Endothelial cell of umbilical vein (primary cell): ENCODE results near the gene TACSTD2. TPM values are rescaled to one million over a fixed set of nuclear protein-coding genes. Genes with fewer than 3 reads are reported as not detected.

Source experiments
- BruUV-seq: library from RNA; stranded (reverse); fragments of 400-500 nt; replicated peaks from 2 replicates; lab custom pipeline; 2021; lab: Mats Ljungman, UMichigan
- CTCF ChIA-PET: fragments of 300-600, 350-600 bp; sonication (Branson Sonifier 250); formaldehyde crosslinking; loops from one replicate; lab custom pipeline; 2021; ENCODE audit warnings: antibody characterized with exemption, inconsistent platforms; lab: Charles Lee
- POLR2A ChIA-PET: fragments of 300-600, 350-600 bp; sonication (Branson Sonifier 250); formaldehyde crosslinking; loops from one replicate; lab custom pipeline; 2021; ENCODE audit warnings: antibody characterized with exemption, inconsistent platforms; lab: Charles Lee
- DNase-seq: peaks from one replicate; pipeline ENCODE4 v3.0.0-alpha.2; 2011; ENCODE audit warnings: low read depth, low spot score
- FAIRE-seq: peaks from 2 replicates; lab custom pipeline; 2011; peaks lifted over from hg19 to GRCh38; lab: Jason Lieb, UNC
- H2AFZ ChIP-seq: 2 replicates; pipeline ENCODE4 v1.6.0; 2012; ENCODE audit warnings: low read depth, low read length, control low read depth, inconsistent platforms
- H3K27ac ChIP-seq: 2 replicates; pipeline ENCODE4 v1.5.1; 2011; ENCODE audit warnings: low read depth, mild to moderate bottlenecking, control low read depth, low read length, moderate library complexity; ENCODE audit not compliant: insufficient read depth
- H3K27me3 ChIP-seq, 2 experiments: 2 replicates each; pipeline versions ENCODE4 v1.6.0 to v1.6.1; 2011; ENCODE audit warnings: low read length in 2 of 2, mixed read lengths in 1 of 2; ENCODE audit not compliant: control insufficient read depth in 2 of 2, insufficient read depth in 2 of 2
- H3K36me3 ChIP-seq, 2 experiments: 2 replicates in 1 of 2; 3 replicates in 1 of 2; pipeline ENCODE4 v1.5.1; 2011; ENCODE audit warnings: low read length in 2 of 2, mild to moderate bottlenecking in 1 of 2, moderate library complexity in 1 of 2; ENCODE audit not compliant: control insufficient read depth in 2 of 2, insufficient read depth in 2 of 2; ENCODE audit errors: extremely low read depth in 1 of 2
- H3K4me1 ChIP-seq: 3 replicates; pipeline ENCODE4 v1.5.1; 2011; ENCODE audit warnings: mild to moderate bottlenecking, low read length; ENCODE audit not compliant: control insufficient read depth, insufficient read depth; ENCODE audit errors: extremely low read depth
- H3K4me2 ChIP-seq: 2 replicates; pipeline ENCODE4 v1.6.1; 2011; ENCODE audit warnings: low read length, control low read depth, mixed read lengths; ENCODE audit not compliant: insufficient read depth
- H3K4me3 ChIP-seq, 3 experiments: fragments of 200-600 bp in 1 of 3; sonication (generic), shearing (Covaris generic) in 1 of 3; replicated peaks in 1 of 3; 2 replicates each; pipeline ENCODE4 v1.5.1; 2011 to 2016; ENCODE audit warnings: control low read depth in 3 of 3, low read length in 3 of 3, mild to moderate bottlenecking in 2 of 3, inconsistent platforms in 1 of 3, low read depth in 1 of 3, moderate library complexity in 1 of 3; ENCODE audit not compliant: insufficient read depth in 1 of 3
- H3K79me2 ChIP-seq: 2 replicates; pipeline ENCODE4 v1.6.0; 2012; ENCODE audit warnings: low read length, inconsistent platforms; ENCODE audit not compliant: control insufficient read depth, insufficient read depth
- H3K9ac ChIP-seq: replicated peaks from 2 replicates; pipeline ENCODE3; 2011; ENCODE audit warnings: low read length, control low read depth; ENCODE audit not compliant: insufficient read depth; ENCODE audit errors: extremely low read depth
- H3K9me1 ChIP-seq: replicated peaks from 3 replicates; pipeline ENCODE4 v1.6.0; 2011; ENCODE audit warnings: mild to moderate bottlenecking, low read length; ENCODE audit not compliant: control insufficient read depth, insufficient read depth; ENCODE audit errors: extremely low read depth
- H3K9me3 ChIP-seq: replicated peaks from 2 replicates; pipeline ENCODE4 v1.5.1; 2012; ENCODE audit warnings: low read length, inconsistent platforms; ENCODE audit not compliant: control insufficient read depth, insufficient read depth
- H4K20me1 ChIP-seq: replicated peaks from 2 replicates; pipeline ENCODE3; 2011; ENCODE audit warnings: mild to moderate bottlenecking, low read length; ENCODE audit not compliant: control insufficient read depth, insufficient read depth; ENCODE audit errors: extremely low read depth
- CTCF ChIP-seq, 2 donors: IDR thresholded peaks; 1 replicate in 1 of 2; 2 replicates in 1 of 2; pipeline ENCODE4 v1.5.1; 2011; ENCODE audit warnings: low read length in 2 of 2, mild to moderate bottlenecking in 2 of 2, moderate library complexity in 2 of 2, control low read depth in 1 of 2, inconsistent platforms in 1 of 2, low read depth in 1 of 2; ENCODE audit not compliant: insufficient read depth in 1 of 2; ENCODE audit errors: extremely low read depth in 1 of 2
- EZH2 ChIP-seq: IDR thresholded peaks from 2 replicates; pipeline ENCODE4 v1.6.1; 2012; ENCODE audit warnings: borderline replicate concordance, low read depth, mild to moderate bottlenecking, moderate library complexity, low read length, inconsistent platforms; ENCODE audit not compliant: severe bottlenecking
- FOS ChIP-seq: IDR thresholded peaks from 2 replicates; pipeline ENCODE4 v1.6.1; 2011; ENCODE audit warnings: mild to moderate bottlenecking, low read length, moderate library complexity, borderline replicate concordance; ENCODE audit not compliant: insufficient read depth
- GATA2 ChIP-seq: IDR thresholded peaks from 2 replicates; pipeline ENCODE4 v1.7.0; 2011; ENCODE audit warnings: low read depth, mild to moderate bottlenecking, moderate library complexity, mixed read lengths, low read length; ENCODE audit not compliant: insufficient read length, insufficient read depth
- JUN ChIP-seq: IDR thresholded peaks from 2 replicates; pipeline ENCODE4 v1.6.1; 2011; ENCODE audit warnings: borderline replicate concordance, low read depth; ENCODE audit not compliant: insufficient read length, insufficient read depth
- MAX ChIP-seq: IDR thresholded peaks from 2 replicates; pipeline ENCODE4 v1.6.1; 2011; ENCODE audit not compliant: insufficient read depth, insufficient read length
- MYC ChIP-seq: IDR thresholded peaks from one replicate; pipeline ENCODE4 v1.6.1; 2011; ENCODE audit warnings: mild to moderate bottlenecking, low read depth, low read length
- POLR2A ChIP-seq: IDR thresholded peaks from 2 replicates; pipeline ENCODE4 v1.6.1; 2012; ENCODE audit warnings: low read depth, mild to moderate bottlenecking, control low read depth, low read length
- POLR2AphosphoS5 ChIP-seq: IDR thresholded peaks from 2 replicates; pipeline ENCODE4 v1.6.1; 2012; ENCODE audit warnings: low read depth, mild to moderate bottlenecking, control low read depth, low read length, moderate library complexity; ENCODE audit not compliant: insufficient read depth
- dilution Hi-C: fragments of 300-500 bp; cut with MboI; formaldehyde crosslinking; loops from one replicate; pipeline ENCODE4 v1.15.0; 2019; ENCODE audit warnings: low sequenced_read_pairs; ENCODE audit not compliant: extremely low pct_ligation_motif_present
- intact Hi-C: fragments of 100-400 bp; cut with micrococcal nuclease; formaldehyde crosslinking; loops from one replicate; pipeline ENCODE4 v1.10.0; 2022
- polyA plus RNA-seq, 4 experiments: library from polyadenylated mRNA; depleted of rRNA in 3 of 4; stranded (reverse) in 3 of 4; unstranded in 1 of 4; fragments of >200 nt; gene quantifications; 2 replicates each; pipeline versions ENCODE4 v1.2.1 to v1.2.3, GENCODE V29; 2011 to 2012; ENCODE audit warnings: missing spikeins in 1 of 4
- total RNA-seq: library from RNA; stranded (reverse); gene quantifications from 2 replicates; pipeline ENCODE4 v1.2.3, GENCODE V29; 2021

The TACSTD2 gene
- total and polyA plus RNA-seq, 2 donors (not counting 3 experiments of a cell fraction or from before 2014, with no cell fraction given) = 30.7 to 43.3 TPM

- Histone ChIP-seq H3K9me3 (no peaks in the 10 kb centered on the region), H3K27ac (no peak overlapping the region), H4K20me1 (no peaks in the 10 kb centered on the region), H3K4me3 (no peak overlapping the region), H3K4me1 (peaks cover 4% of the 10 kb centered on the region), H3K79me2 (no peaks in the 10 kb centered on the region), H3K27me3 (peaks cover 0 to 4% of the 10 kb centered on the region in 2 experiments), H3K4me2 (no peak overlapping the region), H3K9me1 (no peaks in the 10 kb centered on the region), H2AFZ (no peak overlapping the region), H3K36me3 (no peaks in the 10 kb centered on the region), H3K9ac (no peak overlapping the region)
- dilution Hi-C loops = no loop called here
- CTCF ChIA-PET = interaction anchor here (0.9 to 2.7 kb wide), 3 partner anchors 12 to 85 kb away, joined by 3 to 18 read pairs (median 3); no protein-coding TSS in a partner anchor
- TF ChIP-seq POLR2A = no peak
- no peak for TF ChIP-seq MAX
- TF ChIP-seq MYC = no peak
- no peak for TF ChIP-seq GATA2
- no peak for TF ChIP-seq POLR2AphosphoS5
- TF ChIP-seq JUN = no peak
- TF ChIP-seq FOS = no peak
- no peak for TF ChIP-seq CTCF (IDR thresholded peaks at IDR 0.05; ENCODE audit: extremely low read depth in 1 of 2, insufficient read depth in 1 of 2, low read depth in 1 of 2, low read length in 2 of 2)
- no peak for TF ChIP-seq EZH2
- DNase-seq = no peak
- intact Hi-C loops = no loop called here
- POLR2A ChIA-PET = no interaction called here
- FAIRE-seq = no peak
- BruUV-seq = no TSS peak
These were observed 8.7 kb downstream of the TACSTD2 start for GRCh38 chr1:58568271-58568860.
